Left hindlimb (tissue), 1 donor: ENCODE results near the gene STAT5B.

ENCODE experiments used
- DNase-seq: peaks from one replicate; pipeline ENCODE4 v3.0.0-alpha.2; 2018

The STAT5B gene

GRCh38 chr17:42178817-42179216, 97.4 kb downstream of the STAT5B start:
- no peak for DNase-seq

- no peak for DNase-seq
Observed at GRCh38 chr17:42177684-42178083, 98.5 kb downstream of the STAT5B start.

DNA sequence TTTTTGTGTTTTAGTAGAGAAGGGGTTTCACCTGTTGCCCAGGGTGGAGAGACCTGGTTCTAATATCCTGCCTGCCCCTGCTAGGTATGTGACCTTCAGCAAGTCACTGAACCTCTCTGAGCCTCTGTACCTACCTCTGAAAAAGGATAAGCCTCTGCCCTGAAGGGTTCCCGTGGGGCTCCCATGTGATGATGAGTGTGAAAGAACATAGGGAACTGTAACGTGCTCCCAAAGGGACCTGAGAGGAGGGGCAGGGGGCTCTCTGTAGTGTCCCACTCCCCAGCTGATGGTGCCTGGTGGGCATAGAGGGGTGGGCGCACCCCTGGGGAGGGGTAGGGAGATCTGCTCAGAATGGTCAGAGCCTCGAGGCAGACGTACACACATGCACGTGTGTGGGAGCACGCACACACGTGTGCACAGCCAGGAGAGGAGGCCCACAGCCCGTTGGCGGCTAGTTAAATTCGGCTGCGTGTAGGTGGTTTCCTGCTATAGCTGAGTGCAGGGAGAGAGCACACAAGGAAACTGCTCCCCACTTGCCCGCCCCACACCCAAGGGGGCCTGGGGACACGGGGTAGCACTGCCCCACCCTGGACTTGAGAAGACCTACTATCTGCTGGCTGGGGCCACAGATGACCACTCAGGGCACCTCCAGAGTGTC, 101.9 kb downstream of the STAT5B start:
- no peak for DNase-seq

- DNase-seq: no peak
Observed at GRCh38 chr17:42171831-42172230, 104.4 kb downstream of the STAT5B start.

DNA sequence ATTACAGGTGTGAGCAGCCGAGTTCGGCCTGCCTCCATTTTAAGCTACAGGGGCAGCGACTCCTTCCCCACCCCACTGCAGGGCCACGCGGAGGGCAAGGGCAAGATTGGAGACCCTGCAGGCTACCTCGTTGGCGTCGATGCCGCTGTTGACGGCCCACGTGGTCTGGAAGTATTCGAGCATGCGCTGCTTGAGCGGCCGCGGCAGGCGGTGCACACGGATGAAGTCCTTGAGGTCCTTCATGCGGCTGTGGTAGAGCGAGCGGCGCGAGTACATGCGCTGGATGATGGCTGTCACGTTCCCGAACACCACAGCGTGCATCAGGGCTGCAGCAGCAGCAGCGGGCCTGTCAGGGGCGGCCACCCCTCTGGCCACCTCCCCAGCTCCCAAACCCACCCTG, 106.8 kb downstream of the STAT5B start:
- no peak for DNase-seq

- no peak for DNase-seq
Observed at GRCh38 chr17:42167807-42168206, 108.4 kb downstream of the STAT5B start.

DNA sequence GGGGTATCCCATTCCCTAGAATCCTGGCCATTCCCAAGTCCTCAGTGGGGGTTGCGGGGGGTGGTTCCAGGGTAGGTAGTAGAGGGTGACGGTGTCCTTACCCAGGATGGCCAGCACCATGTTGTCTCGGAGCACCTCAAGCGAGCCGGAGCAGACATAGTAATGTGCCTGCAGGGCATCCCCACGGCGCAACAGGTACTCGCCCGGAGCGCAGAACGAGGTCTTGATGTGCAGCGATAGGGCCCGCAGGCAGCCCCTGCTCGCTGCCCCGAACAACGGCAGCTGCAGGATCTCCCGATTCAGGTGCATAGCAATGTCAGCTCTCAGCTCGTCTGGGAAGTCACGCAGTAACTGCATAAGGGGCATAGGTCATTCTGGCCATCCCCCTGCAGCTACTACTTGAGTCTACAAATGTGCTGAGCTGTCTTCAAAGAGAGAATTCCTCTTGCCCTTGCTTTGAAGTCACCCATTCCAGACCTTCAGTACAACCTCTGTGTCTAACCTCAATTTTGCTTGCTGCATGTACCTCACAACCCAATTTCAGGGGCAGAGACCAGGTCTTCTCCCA, 109.9 kb downstream of the STAT5B start:
- no peak for DNase-seq

DNA sequence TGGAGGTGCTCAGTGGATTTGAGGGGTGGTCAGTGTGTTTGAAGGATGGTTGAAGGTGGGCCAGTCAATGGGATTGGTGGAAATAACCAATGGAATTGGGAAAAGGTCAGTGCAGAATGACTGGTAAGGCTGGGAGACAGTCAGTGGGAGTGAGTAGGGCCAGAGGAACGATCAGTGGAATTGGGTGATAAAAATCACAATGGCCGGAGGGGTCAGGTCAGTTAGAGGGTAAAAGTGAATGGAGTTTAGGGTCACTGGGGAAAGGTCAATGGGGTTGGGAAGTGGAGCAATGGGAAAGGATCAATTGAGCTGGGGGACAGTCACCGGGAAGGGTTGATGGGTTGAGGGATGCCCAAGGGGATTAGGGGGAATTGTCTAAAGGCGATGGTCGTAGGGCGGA, 110.4 kb downstream of the STAT5B start:
- DNase-seq: no peak

DNA sequence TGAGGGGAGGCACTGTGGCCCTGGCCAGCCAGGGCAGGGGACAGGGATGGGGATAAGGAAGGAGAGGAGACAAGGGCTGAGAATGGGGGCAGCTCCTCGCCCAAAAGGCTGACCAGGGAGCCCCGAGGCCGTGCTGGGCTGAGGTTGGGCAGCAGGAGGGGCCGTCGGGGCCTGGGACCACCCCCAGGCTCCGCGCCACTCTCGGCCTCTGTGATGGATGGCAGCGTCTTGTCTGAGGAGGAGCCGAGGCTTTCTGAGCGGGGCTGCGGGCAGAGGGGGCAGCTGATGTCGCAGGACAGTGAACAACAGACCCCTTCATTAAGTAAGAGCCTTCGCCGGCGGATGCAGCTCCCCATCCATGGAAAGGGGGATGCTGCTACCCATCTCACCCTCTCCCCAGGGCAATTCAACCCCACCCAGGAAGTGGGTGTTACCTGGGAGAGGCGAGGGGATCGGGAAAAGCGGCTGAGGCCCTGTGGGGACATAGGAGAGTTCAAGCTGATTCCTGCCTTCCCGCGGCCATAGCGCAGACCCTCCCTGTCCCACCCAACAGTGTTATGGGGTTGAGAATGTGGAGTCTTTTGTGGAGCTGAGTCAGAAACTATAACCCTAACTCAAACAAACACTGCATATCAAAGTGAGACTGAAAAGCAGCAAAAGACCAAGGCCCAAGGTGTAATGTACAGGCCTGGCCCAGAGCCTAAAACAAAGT, 112.3 kb downstream of the STAT5B start:
- no peak for DNase-seq

DNA sequence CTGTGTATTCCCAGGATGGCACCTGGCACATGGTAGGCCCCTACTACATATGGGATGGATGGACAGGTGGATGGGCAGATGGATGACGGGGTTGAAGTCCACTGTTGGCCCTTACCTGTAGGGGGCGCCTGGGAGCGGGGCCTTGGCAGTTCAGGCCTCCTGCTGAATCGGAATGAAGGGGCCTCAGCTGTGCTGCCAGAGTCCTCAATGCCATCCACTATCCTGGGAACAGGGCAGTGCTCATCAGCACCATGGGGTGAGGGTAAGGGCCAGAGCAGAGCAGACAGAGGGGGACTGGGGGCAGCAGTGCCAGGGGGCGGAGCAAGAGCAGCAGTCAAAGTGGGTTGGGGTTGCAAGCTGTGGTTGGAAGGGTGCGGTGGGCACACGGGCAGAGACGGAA, 113.1 kb downstream of the STAT5B start:
- DNase-seq: no peak

- DNase-seq: no peak
Observed at GRCh38 chr17:42160531-42160910, 115.7 kb downstream of the STAT5B start.

DNA sequence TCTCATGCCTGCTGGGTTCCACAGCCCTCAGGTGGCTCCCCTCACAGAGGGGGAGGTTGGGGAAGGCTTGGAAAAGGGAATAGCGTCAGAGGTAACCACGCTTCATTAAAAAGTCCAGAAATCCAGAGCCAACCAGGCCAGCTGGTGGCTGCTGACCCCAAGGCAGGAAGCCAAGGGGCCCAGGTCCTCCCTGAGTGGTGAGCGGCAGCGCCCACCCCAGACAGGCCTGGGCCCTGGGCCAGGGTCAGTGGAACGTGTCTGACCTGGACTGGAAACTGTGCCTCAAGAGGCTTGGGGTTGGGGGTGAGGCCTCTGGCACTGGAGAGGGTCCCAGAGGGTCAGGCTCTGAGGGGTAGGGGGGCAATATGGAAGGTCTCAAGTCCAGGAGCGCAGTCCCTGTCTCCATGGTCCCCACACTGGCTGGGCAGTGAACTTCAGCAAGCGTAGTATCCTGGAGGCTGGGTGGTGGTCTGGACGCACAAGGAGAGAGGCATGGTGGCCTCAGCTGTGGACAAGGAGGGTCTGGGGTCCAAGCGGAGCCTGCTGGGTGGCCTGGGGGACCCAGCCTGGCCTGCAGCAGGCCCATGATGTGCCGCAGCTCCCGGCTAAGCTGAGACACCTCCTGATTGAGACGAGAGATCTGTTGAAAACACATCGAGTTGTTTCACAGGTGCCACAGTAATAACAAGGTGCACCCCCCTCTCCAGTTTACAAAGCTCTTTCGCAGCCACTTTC, 116.2 kb downstream of the STAT5B start:
- DNase-seq: no peak

DNA sequence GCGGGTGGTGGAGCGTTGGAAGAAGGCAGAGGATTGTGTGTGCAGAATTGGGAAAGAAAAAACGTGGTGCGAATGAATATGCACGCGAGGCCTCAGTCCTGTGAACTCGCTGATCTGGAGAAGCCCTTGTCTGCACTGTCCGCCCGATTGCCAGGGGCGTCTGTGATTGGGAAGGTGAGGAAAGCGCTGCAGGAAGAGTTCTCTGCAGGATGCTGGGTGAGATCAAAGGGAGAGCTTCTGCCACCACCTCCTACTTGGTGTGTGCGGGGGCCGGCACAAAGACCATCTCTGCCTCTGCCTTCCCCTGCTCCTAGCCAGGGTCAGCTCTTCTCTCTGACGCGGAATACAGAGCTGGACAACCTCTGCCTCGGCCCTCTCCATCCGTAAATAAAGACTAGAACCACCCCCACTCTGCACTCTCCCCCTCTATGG, 120.6 kb downstream of the STAT5B start:
- DNase-seq: no peak

GRCh38 chr17:42153919-42154742, 122.1 kb downstream of the STAT5B start:
- DNase-seq: no peak
